ENCODE data around the gene SNX12.

Gene SNX12

GRCh38 chrX:71068044-71068918, at the start of gene SNX12:
SNX12 (minus strand) TSS chrX:71068334; CDS start chrX:71068306, 28 bp downstream.
- Histone ChIP-seq H3K4me1 (ENCODE audit: insufficient read depth, low read length) (no peaks in the 10 kb centered on the region), H3K36me3 (ENCODE audit: insufficient read depth, low read depth, low read length) (peaks cover 4% of the 10 kb centered on the region; the same call in 1 of the 2 replicates), H3K4me3 (ENCODE audit: low read length) (peak within 1 kb of the TSS; percentile 92), H3K27ac (ENCODE audit: low read length) (no peak within 1 kb of the TSS), H3K9ac (ENCODE audit: low read depth, low read length) (peak within 1 kb of the TSS; percentile 87), H3K27me3 (ENCODE audit: insufficient read depth, low read length) (no peaks in the 10 kb centered on the region), H3K9me3 (ENCODE audit: insufficient read depth, low read depth, low read length) (no peaks in the 10 kb centered on the region)

GRCh38 chrX:71117358-71117757, 49.2 kb upstream of the SNX12 start:
- Histone ChIP-seq H3K36me3 (ENCODE audit: insufficient read depth, low read depth, low read length) (peaks cover 28% of the 10 kb centered on the region), H3K4me3 (ENCODE audit: low read length) (peak overlapping the region; percentile 77; the same call in 1 of the 2 replicates), H3K4me1 (ENCODE audit: insufficient read depth, low read length) (no peaks in the 10 kb centered on the region; the same call in 1 of the 2 replicates), H3K9ac (ENCODE audit: low read depth, low read length) (no peak overlapping the region), H3K27me3 (ENCODE audit: insufficient read depth, low read length) (peaks cover 38% of the 10 kb centered on the region; the same call in 1 of the 2 replicates), H3K9me3 (ENCODE audit: insufficient read depth, low read depth, low read length) (no peaks in the 10 kb centered on the region), H3K27ac (ENCODE audit: low read length) (no peak overlapping the region)

- H3K36me3 ChIP-seq (ENCODE audit: insufficient read depth, low read depth, low read length): no peaks in the 10 kb centered on the region
- no peak overlapping the region for H3K4me3 ChIP-seq (ENCODE audit: low read length)
- no peak overlapping the region for H3K9ac ChIP-seq (ENCODE audit: low read depth, low read length)
- H3K27ac ChIP-seq (ENCODE audit: low read length): no peak overlapping the region
- H3K27me3 ChIP-seq (ENCODE audit: insufficient read depth, low read length): peaks cover 68% of the 10 kb centered on the region; the same call in 1 of the 2 replicates
- no peaks in the 10 kb centered on the region for H3K4me1 ChIP-seq (ENCODE audit: insufficient read depth, low read length)
- no peaks in the 10 kb centered on the region for H3K9me3 ChIP-seq (ENCODE audit: insufficient read depth, low read depth, low read length)
Measured at GRCh38 chrX:71111921-71112431, 43.8 kb upstream of the SNX12 start.

- peaks cover 69% of the 10 kb centered on the region; the same call in 1 of the 2 replicates for H3K27me3 ChIP-seq (ENCODE audit: insufficient read depth, low read length)
- H3K36me3 ChIP-seq (ENCODE audit: insufficient read depth, low read depth, low read length): no peaks in the 10 kb centered on the region
- no peak within 1 kb of the TSS for H3K9ac ChIP-seq (ENCODE audit: low read depth, low read length)
- no peaks in the 10 kb centered on the region for H3K4me1 ChIP-seq (ENCODE audit: insufficient read depth, low read length)
- no peak within 1 kb of the TSS for H3K27ac ChIP-seq (ENCODE audit: low read length)
- H3K9me3 ChIP-seq (ENCODE audit: insufficient read depth, low read depth, low read length): no peaks in the 10 kb centered on the region
- no peak within 1 kb of the TSS for H3K4me3 ChIP-seq (ENCODE audit: low read length)
Measured at GRCh38 chrX:71111141-71111843, 43.2 kb upstream of the SNX12 start, which contains the start of gene IL2RG. IL2RG (minus strand) TSS chrX:71111577; CDS start chrX:71111539, 38 bp downstream.

GRCh38 chrX:71109051-71109450, 40.9 kb upstream of the SNX12 start:
- peaks cover 6% of the 10 kb centered on the region for H3K4me1 ChIP-seq (ENCODE audit: insufficient read depth, low read length)
- no peaks in the 10 kb centered on the region for H3K9me3 ChIP-seq (ENCODE audit: insufficient read depth, low read depth, low read length)
- peaks cover 60% of the 10 kb centered on the region; the same call in 1 of the 2 replicates for H3K27me3 ChIP-seq (ENCODE audit: insufficient read depth, low read length)
- H3K9ac ChIP-seq (ENCODE audit: low read depth, low read length): no peak overlapping the region
- no peaks in the 10 kb centered on the region for H3K36me3 ChIP-seq (ENCODE audit: insufficient read depth, low read depth, low read length)
- H3K27ac ChIP-seq (ENCODE audit: low read length): no peak overlapping the region
- H3K4me3 ChIP-seq (ENCODE audit: low read length): no peak overlapping the region

- H3K9ac ChIP-seq (ENCODE audit: low read depth, low read length): no peak overlapping the region
Measured at GRCh38 chrX:71107762-71108360, 39.7 kb upstream of the SNX12 start.

GRCh38 chrX:71107245-71107644, 39.1 kb upstream of the SNX12 start:
- Histone ChIP-seq H3K27ac (ENCODE audit: low read length) (no peak overlapping the region), H3K9ac (ENCODE audit: low read depth, low read length) (no peak overlapping the region), H3K4me1 (ENCODE audit: insufficient read depth, low read length) (peaks cover 16% of the 10 kb centered on the region), H3K27me3 (ENCODE audit: insufficient read depth, low read length) (peaks cover 45% of the 10 kb centered on the region; the same call in 1 of the 2 replicates), H3K9me3 (ENCODE audit: insufficient read depth, low read depth, low read length) (no peaks in the 10 kb centered on the region), H3K4me3 (ENCODE audit: low read length) (no peak overlapping the region), H3K36me3 (ENCODE audit: insufficient read depth, low read depth, low read length) (no peaks in the 10 kb centered on the region)

More at GRCh38 chrX:71107762-71108360, 39.7 kb upstream of the SNX12 start:
- H3K4me1 ChIP-seq (ENCODE audit: insufficient read depth, low read length): peaks cover 11% of the 10 kb centered on the region
- H3K27me3 ChIP-seq (ENCODE audit: insufficient read depth, low read length): peaks cover 51% of the 10 kb centered on the region; the same call in 1 of the 2 replicates
- no peaks in the 10 kb centered on the region for H3K9me3 ChIP-seq (ENCODE audit: insufficient read depth, low read depth, low read length)
- H3K4me3 ChIP-seq (ENCODE audit: low read length): no peak overlapping the region
- H3K36me3 ChIP-seq (ENCODE audit: insufficient read depth, low read depth, low read length): no peaks in the 10 kb centered on the region
- H3K27ac ChIP-seq (ENCODE audit: low read length): no peak overlapping the region

- peaks cover 22% of the 10 kb centered on the region for H3K4me1 ChIP-seq (ENCODE audit: insufficient read depth, low read length)
- peaks cover 40% of the 10 kb centered on the region; the same call in 1 of the 2 replicates for H3K27me3 ChIP-seq (ENCODE audit: insufficient read depth, low read length)
- H3K27ac ChIP-seq (ENCODE audit: low read length): no peak within 1 kb of the TSS
Measured at GRCh38 chrX:71106427-71106826, 38.3 kb upstream of the SNX12 start, which contains the start of gene CXorf65. CXorf65 (minus strand) TSS chrX:71106740; CDS start chrX:71106556, 184 bp downstream.

GRCh38 chrX:71105628-71106027, 37.5 kb upstream of the SNX12 start:
- H3K27me3 ChIP-seq (ENCODE audit: insufficient read depth, low read length): peaks cover 40% of the 10 kb centered on the region

More at GRCh38 chrX:71106427-71106826, 38.3 kb upstream of the SNX12 start, which contains the start of gene CXorf65:
- H3K4me3 ChIP-seq (ENCODE audit: low read length): no peak within 1 kb of the TSS
- H3K9ac ChIP-seq (ENCODE audit: low read depth, low read length): no peak within 1 kb of the TSS
- peaks cover 3% of the 10 kb centered on the region; the same call in 1 of the 2 replicates for H3K36me3 ChIP-seq (ENCODE audit: insufficient read depth, low read depth, low read length)
- H3K9me3 ChIP-seq (ENCODE audit: insufficient read depth, low read depth, low read length): no peaks in the 10 kb centered on the region

GRCh38 chrX:71103110-71103983, 35.2 kb upstream of the SNX12 start:
- H3K9me3 ChIP-seq (ENCODE audit: insufficient read depth, low read depth, low read length): no peaks in the 10 kb centered on the region
- peak overlapping the region; percentile 81 for H3K27ac ChIP-seq (ENCODE audit: low read length)
- H3K4me3 ChIP-seq (ENCODE audit: low read length): peak overlapping the region; percentile 58
- peaks cover 34% of the 10 kb centered on the region for H3K4me1 ChIP-seq (ENCODE audit: insufficient read depth, low read length)
- H3K9ac ChIP-seq (ENCODE audit: low read depth, low read length): peak overlapping the region; percentile 70; the same call in 1 of the 2 replicates
- H3K27me3 ChIP-seq (ENCODE audit: insufficient read depth, low read length): peaks cover 25% of the 10 kb centered on the region
- peaks cover 4% of the 10 kb centered on the region; the same call in 1 of the 2 replicates for H3K36me3 ChIP-seq (ENCODE audit: insufficient read depth, low read depth, low read length)

More at GRCh38 chrX:71105628-71106027, 37.5 kb upstream of the SNX12 start:
- H3K36me3 ChIP-seq (ENCODE audit: insufficient read depth, low read depth, low read length): peaks cover 4% of the 10 kb centered on the region; the same call in 1 of the 2 replicates
- H3K9me3 ChIP-seq (ENCODE audit: insufficient read depth, low read depth, low read length): no peaks in the 10 kb centered on the region
- no peak overlapping the region for H3K9ac ChIP-seq (ENCODE audit: low read depth, low read length)
- H3K27ac ChIP-seq (ENCODE audit: low read length): no peak overlapping the region
- H3K4me1 ChIP-seq (ENCODE audit: insufficient read depth, low read length): peaks cover 22% of the 10 kb centered on the region
- no peak overlapping the region for H3K4me3 ChIP-seq (ENCODE audit: low read length)

Measured in iPS-20b (cell line).